ENCODE results near the gene PTPRD. TPM values are rescaled to one million over a fixed set of nuclear protein-coding genes. Genes with fewer than 3 reads are reported as not detected.

Gene PTPRD
- total RNA-seq, 1 donor from 2014 or later = 197 TPM

DNA sequence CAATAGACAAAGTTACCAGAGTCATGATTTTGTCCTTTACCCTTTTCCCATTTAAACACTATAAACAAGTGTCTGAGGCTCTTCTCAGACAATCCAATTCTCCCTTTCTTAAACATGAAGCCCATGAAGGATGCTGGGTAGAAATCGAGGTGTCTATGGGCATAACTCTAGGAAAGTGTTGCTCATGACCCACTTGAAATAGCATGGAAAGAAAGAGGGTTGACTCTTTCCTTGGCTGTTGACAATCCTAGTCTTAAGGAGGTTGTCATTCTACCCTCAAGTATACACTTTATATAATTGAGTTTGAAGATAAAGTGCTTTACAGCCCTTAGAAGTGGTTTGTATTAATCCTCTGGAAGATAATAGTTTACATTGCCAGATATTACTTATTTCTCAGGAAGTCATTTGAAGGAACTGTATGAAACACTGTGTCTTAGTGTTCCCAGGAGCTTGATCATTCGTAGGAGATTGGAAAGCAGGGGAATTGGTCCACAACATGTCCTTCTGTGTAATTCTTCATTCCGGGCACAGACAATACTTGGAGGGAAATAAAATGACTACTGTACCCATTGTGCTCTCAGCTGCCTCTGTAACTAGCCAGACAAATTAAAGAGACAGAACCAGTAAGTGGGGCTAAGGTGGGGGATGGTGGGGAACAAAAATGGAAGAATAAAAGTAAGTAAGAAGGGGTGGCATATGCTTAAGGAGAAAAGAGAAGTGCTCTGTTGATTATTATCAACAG lies 1734.9 kb downstream of the PTPRD start:
- no peak for DNase-seq (ENCODE audit: extremely low spot score, unreplicated experiment)
- Mint-ChIP-seq H3K27me3 (peaks cover 3% of the 10 kb centered on the region), H3K36me3 (no peaks in the 10 kb centered on the region), H3K27ac (no peak overlapping the region), H3K4me3 (no peak overlapping the region), H3K4me1 (ENCODE audit: unreplicated experiment) (peaks cover 1% of the 10 kb centered on the region), H3K9me3 (peaks cover 8% of the 10 kb centered on the region)
- TF ChIP-seq, protein P1, sequence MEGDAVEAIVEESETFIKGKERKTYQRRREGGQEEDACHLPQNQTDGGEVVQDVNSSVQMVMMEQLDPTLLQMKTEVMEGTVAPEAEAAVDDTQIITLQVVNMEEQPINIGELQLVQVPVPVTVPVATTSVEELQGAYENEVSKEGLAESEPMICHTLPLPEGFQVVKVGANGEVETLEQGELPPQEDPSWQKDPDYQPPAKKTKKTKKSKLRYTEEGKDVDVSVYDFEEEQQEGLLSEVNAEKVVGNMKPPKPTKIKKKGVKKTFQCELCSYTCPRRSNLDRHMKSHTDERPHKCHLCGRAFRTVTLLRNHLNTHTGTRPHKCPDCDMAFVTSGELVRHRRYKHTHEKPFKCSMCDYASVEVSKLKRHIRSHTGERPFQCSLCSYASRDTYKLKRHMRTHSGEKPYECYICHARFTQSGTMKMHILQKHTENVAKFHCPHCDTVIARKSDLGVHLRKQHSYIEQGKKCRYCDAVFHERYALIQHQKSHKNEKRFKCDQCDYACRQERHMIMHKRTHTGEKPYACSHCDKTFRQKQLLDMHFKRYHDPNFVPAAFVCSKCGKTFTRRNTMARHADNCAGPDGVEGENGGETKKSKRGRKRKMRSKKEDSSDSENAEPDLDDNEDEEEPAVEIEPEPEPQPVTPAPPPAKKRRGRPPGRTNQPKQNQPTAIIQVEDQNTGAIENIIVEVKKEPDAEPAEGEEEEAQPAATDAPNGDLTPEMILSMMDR (conservative IDR thresholded peaks at IDR 0.05) = no peak

DNA sequence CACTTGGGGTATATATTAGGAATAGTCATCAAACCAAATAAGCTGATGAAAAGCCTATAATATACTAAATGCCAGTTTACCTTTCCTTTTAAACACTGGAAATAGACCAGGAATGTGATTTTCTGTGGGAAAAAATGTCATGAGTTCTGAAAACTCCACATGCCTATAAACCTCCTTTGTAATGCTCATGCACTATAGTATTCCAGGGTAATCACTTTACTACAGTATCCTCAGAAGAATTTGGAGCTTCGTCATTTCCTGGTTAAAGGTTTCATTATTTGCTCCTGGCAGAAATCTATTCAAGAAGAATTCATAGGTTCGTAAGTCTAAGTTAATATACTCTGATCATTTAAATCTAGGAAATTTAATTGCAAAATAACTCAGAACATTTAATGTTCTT lies 1736.5 kb downstream of the PTPRD start:
- Mint-ChIP-seq H3K27ac (no peak overlapping the region), H3K27me3 (no peaks in the 10 kb centered on the region), H3K9me3 (peaks cover 8% of the 10 kb centered on the region), H3K4me1 (ENCODE audit: unreplicated experiment) (peaks cover 4% of the 10 kb centered on the region), H3K36me3 (no peaks in the 10 kb centered on the region), H3K4me3 (no peak overlapping the region)
- TF ChIP-seq, protein P1 (conservative IDR thresholded peaks at IDR 0.05) = no peak
- DNase-seq (ENCODE audit: extremely low spot score, unreplicated experiment) = no peak

DNA sequence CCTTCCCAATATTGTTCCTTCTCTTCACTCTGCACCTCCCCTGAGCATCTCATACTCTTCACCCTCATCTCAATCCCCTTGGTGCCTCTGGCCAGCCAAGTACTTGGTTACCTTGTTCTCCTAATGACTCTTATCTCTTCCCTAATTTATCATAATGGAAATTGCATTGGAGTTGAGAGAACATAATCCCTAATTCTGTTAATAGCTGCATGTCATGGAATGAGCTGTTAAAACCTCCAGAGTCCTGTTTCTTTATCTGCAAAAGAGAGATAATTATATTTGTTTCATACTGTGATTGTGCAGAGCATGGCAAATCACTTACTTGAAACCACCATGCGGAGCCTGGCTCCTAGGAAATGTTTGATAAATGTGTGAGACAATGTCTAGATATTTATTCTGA lies 1738.3 kb downstream of the PTPRD start:
- no peak overlapping the region for H3K4me3 Mint-ChIP-seq
- H3K27ac Mint-ChIP-seq = no peak overlapping the region
- peaks cover 4% of the 10 kb centered on the region for H3K4me1 Mint-ChIP-seq (ENCODE audit: unreplicated experiment)
- no peak for DNase-seq (ENCODE audit: extremely low spot score, unreplicated experiment)
- H3K36me3 Mint-ChIP-seq = no peaks in the 10 kb centered on the region
- no peaks in the 10 kb centered on the region for H3K27me3 Mint-ChIP-seq
- peaks cover 8% of the 10 kb centered on the region for H3K9me3 Mint-ChIP-seq
- TF ChIP-seq, protein P1 (conservative IDR thresholded peaks at IDR 0.05) = no peak

DNA sequence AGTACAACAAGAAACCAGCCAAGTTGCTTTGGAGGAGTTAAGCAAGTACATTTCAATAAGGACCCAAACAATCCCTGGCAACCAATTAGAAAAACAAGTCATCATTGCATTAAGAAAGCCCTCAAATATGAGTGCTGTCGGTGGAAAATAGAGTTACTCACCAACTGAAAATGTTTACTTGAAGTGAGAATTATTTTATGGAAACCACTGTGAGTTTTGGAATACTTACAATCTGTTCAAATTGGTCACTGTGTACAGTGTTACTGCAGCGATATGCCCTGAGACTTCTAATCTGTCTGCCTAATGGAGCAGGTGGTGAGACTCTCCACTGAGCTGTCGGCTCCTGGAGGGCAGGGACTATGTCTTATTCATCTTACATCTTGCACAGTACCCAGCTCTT lies 1740.0 kb downstream of the PTPRD start:
- H3K4me3 Mint-ChIP-seq = no peak overlapping the region
- no peaks in the 10 kb centered on the region for H3K36me3 Mint-ChIP-seq
- H3K4me1 Mint-ChIP-seq (ENCODE audit: unreplicated experiment) = peaks cover 9% of the 10 kb centered on the region
- peaks cover 4% of the 10 kb centered on the region for H3K9me3 Mint-ChIP-seq
- peaks cover 5% of the 10 kb centered on the region for H3K27me3 Mint-ChIP-seq
- no peak overlapping the region for H3K27ac Mint-ChIP-seq
- TF ChIP-seq, protein P1 (conservative IDR thresholded peaks at IDR 0.05) = no peak
- DNase-seq (ENCODE audit: extremely low spot score, unreplicated experiment) = no peak

DNA sequence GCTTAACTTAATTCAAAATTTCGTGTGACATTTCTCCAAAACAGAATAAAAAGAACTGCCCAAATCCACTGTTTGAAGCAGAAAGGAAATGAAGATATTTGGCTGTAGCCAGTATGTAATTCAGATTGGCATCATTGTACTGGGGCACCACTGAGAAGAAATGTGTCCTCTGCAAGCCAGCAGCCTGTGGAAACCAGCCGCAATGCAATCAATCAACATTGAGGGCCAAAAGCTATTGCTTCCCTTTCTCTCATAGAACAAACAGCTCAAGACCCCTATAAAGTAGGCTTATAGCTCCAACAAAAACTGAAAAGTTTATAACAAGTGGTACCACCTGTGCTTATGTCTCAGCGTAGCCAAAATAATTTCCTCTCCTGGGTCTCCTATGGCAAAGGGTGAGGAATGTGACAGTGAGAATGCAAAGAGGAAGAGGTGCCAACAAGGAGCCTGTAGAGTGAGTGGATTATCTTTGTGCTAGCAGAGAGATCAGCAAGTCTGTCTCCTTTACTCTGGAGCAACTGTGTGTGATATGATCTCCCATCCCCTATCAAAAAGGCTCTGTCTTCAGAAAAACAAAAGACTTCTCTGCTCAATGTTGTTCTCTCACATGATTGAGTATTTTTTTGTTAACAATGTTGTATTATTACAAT lies 1740.9 kb downstream of the PTPRD start:
- no peaks in the 10 kb centered on the region for H3K36me3 Mint-ChIP-seq
- no peak for DNase-seq (ENCODE audit: extremely low spot score, unreplicated experiment)
- H3K4me3 Mint-ChIP-seq = no peak overlapping the region
- H3K27ac Mint-ChIP-seq = no peak overlapping the region
- no peaks in the 10 kb centered on the region for H3K9me3 Mint-ChIP-seq
- H3K27me3 Mint-ChIP-seq = peaks cover 5% of the 10 kb centered on the region
- TF ChIP-seq, protein P1 (conservative IDR thresholded peaks at IDR 0.05) = no peak
- peaks cover 9% of the 10 kb centered on the region for H3K4me1 Mint-ChIP-seq (ENCODE audit: unreplicated experiment)
